ENCODE results near the gene HGS. TPM values are rescaled to one million over a fixed set of nuclear protein-coding genes. Genes with fewer than 3 reads are reported as not detected.

Gene HGS
- total and polyA plus RNA-seq, 2 of the 8 experiments (the other 6 are each of a cell fraction or from before 2014, with no cell fraction given): 80.8 to 99.7 TPM

DNA sequence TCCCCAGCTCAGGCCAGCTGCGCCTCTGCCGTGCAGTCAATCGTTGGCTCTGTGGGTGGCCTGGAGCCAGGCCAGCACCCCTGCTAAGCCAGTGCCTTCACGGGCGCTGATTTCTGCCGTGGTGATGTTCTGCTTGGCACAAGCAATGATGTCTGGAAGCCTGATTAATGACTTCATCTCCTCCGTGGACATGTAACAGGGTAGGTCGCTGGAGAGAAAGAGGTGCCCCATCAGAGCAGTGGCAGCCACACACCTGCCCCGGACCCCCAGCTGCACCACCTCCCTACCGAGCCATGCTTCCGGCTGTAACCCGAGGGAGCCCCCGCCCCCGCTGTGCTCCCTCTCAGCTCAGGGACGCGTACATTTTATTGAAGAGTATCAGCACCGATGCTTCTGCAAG is 2.1 kb upstream of the HGS start:
- CTCF ChIA-PET (ENCODE audit: partially characterized antibody): interaction anchor here (2.2 kb wide), 1 partner anchor 12 kb away, joined by 10 read pairs; no protein-coding TSS in a partner anchor
- Histone ChIP-seq H3K79me2 (ENCODE audit: control insufficient read depth in 1 of 2, insufficient read depth in 2 of 2, low read length in 2 of 2) (peaks cover 4 to 39% of the 10 kb centered on the region in 2 experiments; a peak in 3 of 4 replicates), H3K56ac (replicated peaks; ENCODE audit: insufficient read length, low read depth, low read length) (no peak overlapping the region), H3K4me2 (ENCODE audit: insufficient read depth in 1 of 2, low read depth in 2 of 2, low read length in 2 of 2) (no peak overlapping the region; a peak in 1 of 4 replicates), H3K23ac (ENCODE audit: insufficient read length) (no peak overlapping the region), H2BK20ac (ENCODE audit: low read length) (no peak overlapping the region), H4K91ac (replicated peaks; ENCODE audit: insufficient read length, low read length) (no peak overlapping the region), H2AK5ac (ENCODE audit: low read depth, low read length) (no peak overlapping the region), H3K14ac (ENCODE audit: insufficient read length) (no peak overlapping the region), H3K23me2 (ENCODE audit: low read depth, low read length) (peaks cover 12% of the 10 kb centered on the region), H4K8ac (ENCODE audit: extremely low read depth, insufficient read depth, low read length) (no peak overlapping the region), H3K27ac (ENCODE audit: low read depth, low read length) (no peak overlapping the region), H3K9me3 (ENCODE audit: insufficient read depth in 2 of 2, low read depth in 1 of 2, low read length in 1 of 2) (no peaks in the 10 kb centered on the region), H3K18ac (ENCODE audit: extremely low read depth, low read length) (no peak overlapping the region), H3K4ac (replicated peaks; ENCODE audit: insufficient read length, low read depth, low read length) (no peak overlapping the region), H3K79me1 (ENCODE audit: low read depth, low read length) (peaks cover 15% of the 10 kb centered on the region), H3K36me3 (ENCODE audit: control insufficient read depth in 2 of 4, insufficient read depth in 4 of 4, low read length in 3 of 4) (peaks cover 2 to 8% (median 6%) of the 10 kb centered on the region in 4 experiments; a peak in 5 of 8 replicates), H2BK12ac (ENCODE audit: low read depth, low read length) (no peak overlapping the region), H4K5ac (ENCODE audit: insufficient read length, low read depth, low read length) (no peak overlapping the region), H2BK120ac (replicated peaks; ENCODE audit: low read depth, low read length) (no peak overlapping the region), H3K9ac (replicated peaks in 1 of 4; ENCODE audit: extremely low read depth in 1 of 4, low read depth in 3 of 4, low read length in 3 of 4) (no peak overlapping the region), H4K20me1 (replicated peaks in 1 of 2; ENCODE audit: control insufficient read depth in 1 of 2, insufficient read depth in 2 of 2, low read length in 2 of 2) (peaks cover 0 to 22% of the 10 kb centered on the region in 2 experiments), H2BK5ac (ENCODE audit: low read depth, low read length) (no peak overlapping the region), H3K4me1 (replicated peaks in 1 of 4; ENCODE audit: control insufficient read depth in 3 of 4, insufficient read depth in 4 of 4, low read length in 3 of 4) (peaks cover 3 to 14% (median 7%) of the 10 kb centered on the region in 4 experiments; a peak in 6 of 7 replicates), H3K4me3 (ENCODE audit: extremely low read depth in 1 of 4, insufficient read depth in 2 of 4, low read depth in 3 of 4, low read length in 4 of 4) (no peak overlapping the region), H2AFZ (ENCODE audit: low read length) (no peak overlapping the region), H3K27me3 (replicated peaks in 1 of 4; ENCODE audit: control insufficient read depth in 3 of 4, extremely low read depth in 1 of 4, insufficient read depth in 3 of 4, low read length in 3 of 4) (no peaks in the 10 kb centered on the region; a peak in 1 of 7 replicates), H2BK15ac (ENCODE audit: low read length) (no peak overlapping the region)
- POLR2A ChIA-PET (ENCODE audit: partially characterized antibody): interaction anchor here (0.6 to 28.4 kb wide), 5 partner anchors 11 to 45 kb away, joined by 4 to 436 read pairs (median 8); partner anchors contain the start of genes MRPL12, NPLOC4, SLC25A10 and TSPAN10
- 88% methylated on average over 17 of the region's 17 CpGs; no CpG with 5 or more reads in 1 of the 2 experiments for WGBS, 2 experiments (ENCODE audit: extremely low coverage in 1 of 2, insufficient coverage in 1 of 2, insufficient read length in 1 of 2, insufficient replicate concordance in 2 of 2, low coverage in 1 of 2, low lambda C conversion rate in 2 of 2, missing lambda C conversion rate in 1 of 2)
- no peak for FAIRE-seq
- DNase-seq (ENCODE audit: low read depth in 1 of 2, low spot score in 2 of 2): no peak
- TF ChIP-seq NRF1 (IDR thresholded peaks at IDR 0.05; ENCODE audit: low read depth, low read length) (no peak), TAF1 (IDR thresholded peaks at IDR 0.05; ENCODE audit: low read depth, low read length) (no peak), KDM1A (IDR thresholded peaks at IDR 0.05; ENCODE audit: borderline replicate concordance, low read length) (no peak), TEAD4 (IDR thresholded peaks at IDR 0.05; ENCODE audit: low read depth, low read length) (no peak), EZH2 (IDR thresholded peaks at IDR 0.05; ENCODE audit: low read depth, low read length, severe bottlenecking) (no peak), CHD2 (IDR thresholded peaks at IDR 0.05; ENCODE audit: low read length) (no peak), NANOG (IDR thresholded peaks at IDR 0.05; ENCODE audit: insufficient read depth, low read depth, low read length, poor library complexity, severe bottlenecking) (no peak), SUZ12 (IDR thresholded peaks at IDR 0.05; ENCODE audit: low read length) (no peak), ASH2L (IDR thresholded peaks at IDR 0.05; ENCODE audit: low read length) (no peak), SRF (IDR thresholded peaks at IDR 0.05; ENCODE audit: low read depth, low read length) (no peak), SP4 (IDR thresholded peaks at IDR 0.05; ENCODE audit: low read length) (no peak), POLR2AphosphoS5 (IDR thresholded peaks at IDR 0.05; ENCODE audit: low read depth, low read length) (no peak)
- TF ChIP-seq, protein P1, sequence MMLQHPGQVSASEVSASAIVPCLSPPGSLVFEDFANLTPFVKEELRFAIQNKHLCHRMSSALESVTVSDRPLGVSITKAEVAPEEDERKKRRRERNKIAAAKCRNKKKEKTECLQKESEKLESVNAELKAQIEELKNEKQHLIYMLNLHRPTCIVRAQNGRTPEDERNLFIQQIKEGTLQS (IDR thresholded peaks at IDR 0.05; ENCODE audit: insufficient read depth, low read depth, low read length): no peak
- TF ChIP-seq, protein P2, sequence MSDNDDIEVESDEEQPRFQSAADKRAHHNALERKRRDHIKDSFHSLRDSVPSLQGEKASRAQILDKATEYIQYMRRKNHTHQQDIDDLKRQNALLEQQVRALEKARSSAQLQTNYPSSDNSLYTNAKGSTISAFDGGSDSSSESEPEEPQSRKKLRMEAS (IDR thresholded peaks at IDR 0.05): no peak

Data from H1 (cell line).